Left lung (tissue), 10 donors: ENCODE results near the gene HHAT. TPM values are rescaled to one million over a fixed set of nuclear protein-coding genes. Genes with fewer than 3 reads are reported as not detected.

ENCODE experiments used
- ATAC-seq: fragments of 200-7000 bp; cut with Tn5 transposase; one replicate; pipeline ENCODE4 v1.9.1; 2020; ENCODE audit warnings: moderate library complexity
- DNase-seq, 4 donors: peaks; one replicate each; pipeline ENCODE4 v3.0.0-alpha.2; 2013 to 2020
- H3K27ac ChIP-seq, 2 donors: fragments of 200-600 bp; sonication (generic) in 1 of 2; one replicate each; pipeline versions ENCODE4 v1.5.0 to v1.8.0; 2020 to 2021
- H3K27me3 ChIP-seq, 2 donors: fragments of 200-600 bp; sonication (generic) in 1 of 2; one replicate each; pipeline versions ENCODE4 v1.5.0 to v1.8.0; 2020 to 2021
- H3K36me3 ChIP-seq, 2 donors: fragments of 200-600 bp; sonication (generic) in 1 of 2; one replicate each; pipeline versions ENCODE4 v1.5.0 to v1.8.0; 2020 to 2021
- H3K4me1 ChIP-seq, 2 donors: fragments of 200-600 bp; one replicate each; pipeline ENCODE4 v1.8.0; 2021
- H3K4me3 ChIP-seq, 2 donors: fragments of 200-600 bp; sonication (generic) in 1 of 2; one replicate each; pipeline versions ENCODE4 v1.5.0 to v1.8.0; 2020 to 2021; ENCODE audit warnings: mild to moderate bottlenecking in 1 of 2
- H3K9me3 ChIP-seq, 2 donors: fragments of 200-600 bp; sonication (generic) in 1 of 2; one replicate each; pipeline versions ENCODE4 v1.5.0 to v1.8.0; 2020 to 2021
- intact Hi-C, 2 donors: fragments of 100-400 bp; cut with DNase I; formaldehyde crosslinking; loops; one replicate each; pipeline versions ENCODE4 v1.11.2 to v1.14.2; 2022
- polyA plus RNA-seq, 6 donors: library from polyadenylated mRNA; unstranded; fragments of 120-200 nt; gene quantifications; one replicate each; pipeline ENCODE4 v1.2.1, GENCODE V29; 2013; ENCODE audit not compliant: insufficient read length in 6 of 6
- total RNA-seq, 2 donors: library from RNA; stranded (reverse); fragmentation: NEBNext Ultra II Directional; extraction: Animal tissue kit (Norgen Biotek cat#: 25700); gene quantifications; one replicate each; pipeline ENCODE4 v1.2.1, GENCODE V29; 2021
- TF ChIP-seq, protein P1 (sequence below), 2 donors: fragments of 200-600 bp; sonication (generic) in 1 of 2; IDR thresholded peaks; one replicate each; pipeline versions ENCODE4 v1.5.0 to v1.8.0; 2021; ENCODE audit warnings: antibody characterized with exemption in 2 of 2
- donor health status: DM: no; HTN: yes; CAD: no.
- donor health status: DM: no; HTN: no; CAD: no.

The HHAT gene
- total and polyA plus RNA-seq, 8 donors = 3.4 to 12.3 (median 10.8) TPM

DNA sequence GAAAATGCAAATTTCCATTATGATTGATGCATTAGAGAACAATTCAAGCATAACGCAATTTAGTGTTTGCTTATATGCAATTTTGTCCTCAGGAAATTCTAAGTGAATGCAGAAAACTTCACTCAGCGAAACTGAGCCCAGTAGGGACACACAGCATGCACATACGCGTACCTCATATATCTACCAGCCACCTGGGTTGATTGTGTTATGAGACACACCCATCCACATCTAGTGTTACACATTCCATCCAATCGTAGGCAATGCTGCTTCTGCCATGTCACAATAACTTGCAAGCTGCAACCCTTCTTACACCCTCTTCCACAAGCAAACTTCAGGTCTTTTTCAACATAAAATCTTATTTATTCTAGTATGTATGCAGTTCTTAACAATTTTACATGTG, 312.9 kb downstream of the HHAT start:
- Histone ChIP-seq H3K27ac (no peak overlapping the region), H3K27me3 (no peaks in the 10 kb centered on the region), H3K9me3 (no peaks in the 10 kb centered on the region), H3K4me1 (no peaks in the 10 kb centered on the region), H3K36me3 (no peaks in the 10 kb centered on the region), H3K4me3 (no peak overlapping the region)
- TF ChIP-seq, protein P1, sequence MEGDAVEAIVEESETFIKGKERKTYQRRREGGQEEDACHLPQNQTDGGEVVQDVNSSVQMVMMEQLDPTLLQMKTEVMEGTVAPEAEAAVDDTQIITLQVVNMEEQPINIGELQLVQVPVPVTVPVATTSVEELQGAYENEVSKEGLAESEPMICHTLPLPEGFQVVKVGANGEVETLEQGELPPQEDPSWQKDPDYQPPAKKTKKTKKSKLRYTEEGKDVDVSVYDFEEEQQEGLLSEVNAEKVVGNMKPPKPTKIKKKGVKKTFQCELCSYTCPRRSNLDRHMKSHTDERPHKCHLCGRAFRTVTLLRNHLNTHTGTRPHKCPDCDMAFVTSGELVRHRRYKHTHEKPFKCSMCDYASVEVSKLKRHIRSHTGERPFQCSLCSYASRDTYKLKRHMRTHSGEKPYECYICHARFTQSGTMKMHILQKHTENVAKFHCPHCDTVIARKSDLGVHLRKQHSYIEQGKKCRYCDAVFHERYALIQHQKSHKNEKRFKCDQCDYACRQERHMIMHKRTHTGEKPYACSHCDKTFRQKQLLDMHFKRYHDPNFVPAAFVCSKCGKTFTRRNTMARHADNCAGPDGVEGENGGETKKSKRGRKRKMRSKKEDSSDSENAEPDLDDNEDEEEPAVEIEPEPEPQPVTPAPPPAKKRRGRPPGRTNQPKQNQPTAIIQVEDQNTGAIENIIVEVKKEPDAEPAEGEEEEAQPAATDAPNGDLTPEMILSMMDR (IDR thresholded peaks at IDR 0.05) = no peak
- ATAC-seq (no peak), DNase-seq (no peak)
- intact Hi-C loops = no loop called here

DNA sequence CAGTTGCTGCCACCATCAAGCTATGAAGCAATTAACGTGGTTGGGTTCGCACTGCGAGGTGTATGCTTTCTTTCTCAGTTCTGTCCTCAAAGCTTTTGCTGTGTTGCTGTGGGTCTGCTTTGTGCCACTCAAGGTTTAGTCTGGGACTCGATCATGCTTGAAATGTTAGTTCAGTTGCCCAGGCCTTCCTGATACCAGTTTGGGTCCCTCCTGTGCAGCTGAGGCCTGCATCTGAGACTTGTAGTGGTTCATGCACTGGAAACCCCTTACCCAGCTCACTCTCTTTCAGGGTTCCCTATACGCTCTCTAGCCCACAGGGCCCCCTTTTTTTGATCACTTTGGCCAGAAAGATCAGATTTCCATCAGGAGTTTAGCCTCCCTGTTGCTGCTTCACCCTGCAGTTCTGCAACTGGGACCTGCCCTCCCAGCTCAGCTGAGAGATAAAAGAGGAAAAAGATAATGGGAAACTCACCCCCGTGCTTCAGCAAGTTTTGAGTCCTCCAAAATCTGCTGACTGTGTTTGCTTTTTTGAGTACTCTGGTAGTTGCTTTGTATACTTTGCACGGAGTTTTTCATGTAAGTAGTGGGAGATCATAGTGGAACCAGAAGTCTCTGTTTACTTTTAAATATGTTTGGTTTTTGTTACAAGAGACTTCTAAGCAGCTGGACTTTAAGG, 317.0 kb downstream of the HHAT start:
- no peaks in the 10 kb centered on the region for H3K27me3 ChIP-seq

DNA sequence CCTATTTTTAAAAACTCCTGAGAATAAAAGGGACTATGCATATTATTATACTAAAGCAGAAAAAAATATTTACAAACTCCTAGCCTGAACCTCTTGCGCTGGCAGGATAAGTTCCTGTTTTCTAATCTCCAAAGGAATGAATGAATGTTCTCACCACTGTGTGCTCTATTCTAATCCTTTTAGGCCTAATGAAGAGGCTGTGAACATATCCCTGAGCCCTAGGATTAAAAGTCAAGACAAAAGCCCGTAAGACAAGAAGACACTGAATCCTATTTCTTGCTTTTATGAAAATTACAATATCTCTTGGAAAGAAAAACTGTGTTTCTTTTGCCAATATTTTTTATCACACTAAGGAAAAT, 317.5 kb downstream of the HHAT start:
- DNase-seq (no peak), ATAC-seq (no peak)
- H3K27ac ChIP-seq = no peak overlapping the region
- no peaks in the 10 kb centered on the region for H3K27me3 ChIP-seq
- H3K9me3 ChIP-seq = no peaks in the 10 kb centered on the region
- H3K36me3 ChIP-seq = no peaks in the 10 kb centered on the region
- TF ChIP-seq, protein P1 (IDR thresholded peaks at IDR 0.05) = no peak
- no peak overlapping the region for H3K4me3 ChIP-seq
- intact Hi-C loops = no loop called here
- no peaks in the 10 kb centered on the region for H3K4me1 ChIP-seq

More for the DNA sequence above, 317.0 kb downstream of the HHAT start:
- Histone ChIP-seq H3K36me3 (no peaks in the 10 kb centered on the region), H3K9me3 (no peaks in the 10 kb centered on the region), H3K27ac (no peak overlapping the region), H3K4me1 (no peaks in the 10 kb centered on the region), H3K4me3 (no peak overlapping the region)
- intact Hi-C loops = no loop called here
- DNase-seq (peak in 1 of 4 donors; percentile 15), ATAC-seq (peak; percentile 35)
- TF ChIP-seq, protein P1 (IDR thresholded peaks at IDR 0.05) = no peak

DNA sequence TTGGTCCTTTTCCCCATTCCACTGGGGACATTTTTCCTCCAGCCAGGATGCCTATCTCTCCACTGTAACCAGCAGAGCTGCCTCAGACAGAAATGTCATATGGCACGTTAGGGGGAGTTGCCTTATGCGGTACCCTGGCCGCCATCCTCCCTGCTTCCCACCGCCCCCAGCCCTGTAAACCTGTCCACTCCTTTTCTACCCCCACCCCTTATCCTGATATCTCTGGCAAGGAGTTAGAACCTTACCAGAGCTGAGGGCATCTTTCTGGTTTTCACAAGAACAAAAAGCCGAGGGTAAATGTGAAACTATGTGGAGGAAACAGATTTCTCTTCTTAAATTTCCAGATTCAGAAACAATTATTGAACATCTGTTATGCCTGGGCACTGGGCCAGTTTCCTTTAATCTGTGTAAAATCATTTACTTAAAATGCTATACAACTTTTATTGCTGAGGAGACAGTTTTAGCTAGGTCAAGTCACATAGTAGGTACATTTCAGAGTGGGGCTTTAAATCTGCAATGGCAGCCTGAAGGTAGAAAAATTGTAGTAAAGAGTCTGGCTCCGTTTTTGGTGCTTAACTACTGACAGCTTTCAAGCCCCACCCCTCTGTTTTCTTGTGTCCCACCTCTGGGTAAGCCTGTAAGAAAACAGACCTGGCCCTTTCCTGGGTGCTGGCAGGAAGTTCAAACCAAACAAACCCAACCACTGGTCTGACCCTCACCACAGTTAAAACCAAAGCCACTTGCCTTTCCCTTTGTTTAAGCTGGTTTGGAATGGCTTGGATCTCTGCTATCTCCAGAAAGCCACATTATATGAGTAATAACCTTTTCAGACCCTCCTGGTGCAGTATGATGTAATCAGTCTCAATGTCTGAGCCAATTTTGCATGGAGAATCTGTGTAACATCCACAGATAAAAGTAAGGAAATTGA, 319.0 kb downstream of the HHAT start:
- no peaks in the 10 kb centered on the region for H3K4me1 ChIP-seq
- H3K27ac ChIP-seq = no peak overlapping the region
- H3K27me3 ChIP-seq = no peaks in the 10 kb centered on the region
- intact Hi-C loops = no loop called here
- TF ChIP-seq, protein P1 (IDR thresholded peaks at IDR 0.05) = no peak
- no peaks in the 10 kb centered on the region for H3K36me3 ChIP-seq
- H3K9me3 ChIP-seq = no peaks in the 10 kb centered on the region
- DNase-seq (no peak), ATAC-seq (no peak)
- H3K4me3 ChIP-seq = no peak overlapping the region

DNA sequence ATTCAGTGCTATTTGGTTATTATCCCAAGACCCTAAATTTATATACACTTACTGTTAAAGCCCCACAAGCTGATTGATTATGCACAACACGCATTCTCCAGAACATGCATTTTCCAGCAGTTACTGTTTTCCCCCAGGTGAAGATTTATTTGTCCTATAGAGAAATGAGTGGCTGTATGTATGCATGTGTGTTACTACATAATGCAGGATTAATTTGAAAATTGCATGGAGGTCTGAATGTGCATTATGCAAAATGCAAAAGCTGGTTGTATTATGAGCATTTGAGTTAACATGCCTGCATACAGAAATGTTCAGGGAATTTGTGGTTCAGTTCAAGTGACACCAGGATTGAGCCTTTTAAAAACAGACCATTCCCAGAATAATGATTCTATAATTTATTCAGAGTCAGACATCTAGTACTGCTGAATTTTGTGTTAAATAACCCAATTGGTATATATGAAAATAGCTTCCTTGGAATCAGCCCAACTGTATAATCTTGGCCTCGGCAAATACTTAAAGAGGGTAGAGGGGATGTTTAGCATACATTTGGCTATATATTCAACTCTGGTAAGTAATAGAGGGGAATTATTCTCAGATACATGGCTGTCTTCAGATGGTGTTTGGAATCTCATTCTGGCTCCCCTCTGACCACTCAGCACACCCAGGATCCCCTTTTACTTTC, 320.0 kb downstream of the HHAT start:
- Histone ChIP-seq H3K9me3 (no peaks in the 10 kb centered on the region), H3K36me3 (no peaks in the 10 kb centered on the region), H3K27me3 (no peaks in the 10 kb centered on the region), H3K4me1 (no peaks in the 10 kb centered on the region), H3K4me3 (no peak overlapping the region), H3K27ac (no peak overlapping the region)
- TF ChIP-seq, protein P1 (IDR thresholded peaks at IDR 0.05) = no peak
- intact Hi-C loops = no loop called here
- ATAC-seq (no peak), DNase-seq (no peak)
